Activated naive CD4-positive, alpha-beta T cell treated with anti-CD3 and anti-CD28 coated beads, Interleukin-2, amount 50 U/mL, for 72 hours (primary cell): ENCODE results near the gene MLH3. TPM values are rescaled to one million over a fixed set of nuclear protein-coding genes. Genes with fewer than 3 reads are reported as not detected.
"Not testable (repeated sequence)": the region's sequence is repeated elsewhere in the genome, so short reads cannot be mapped to it uniquely, and the experiment has no call there.

ENCODE experiments used
- ATAC-seq, 2 donors: fragments of 150-1000 bp; cut with Tn5 transposase; 2 replicates each; pipeline ENCODE4 v1.10.0; 2021; ENCODE audit warnings: mild to moderate bottlenecking in 2 of 2, moderate library complexity in 2 of 2
- DNase-seq, 2 donors: peaks; one replicate each; pipeline ENCODE4 v3.0.0; 2021 to 2022; ENCODE audit warnings: low spot score in 2 of 2
- H3K27ac Mint-ChIP-seq, 2 donors: one replicate each; pipeline ENCODE4 v1.8.0; 2022; ENCODE audit warnings: mild to moderate bottlenecking in 2 of 2, mixed read lengths in 2 of 2
- H3K36me3 Mint-ChIP-seq, 2 donors: one replicate each; pipeline ENCODE4 v1.8.0; 2022; ENCODE audit warnings: mixed read lengths in 2 of 2
- H3K9me3 Mint-ChIP-seq, 2 donors: one replicate each; pipeline ENCODE4 v1.8.0; 2022; ENCODE audit warnings: mixed read lengths in 2 of 2
- total RNA-seq, 2 donors: library from RNA; stranded (reverse); gene quantifications; one replicate each; pipeline ENCODE4 v1.2.3, GENCODE V29; 2022

MLH3 gene
- total RNA-seq, 2 donors from 2014 or later, result 28.7 to 32.9 TPM

- ATAC-seq, result no peak
- H3K36me3 Mint-ChIP-seq, result peaks cover 11% of the 10 kb centered on the region in 2 donors
- DNase-seq, result no peak
- H3K27ac Mint-ChIP-seq, result no peak overlapping the region
- H3K9me3 Mint-ChIP-seq, result no peaks in the 10 kb centered on the region
Measured at GRCh38 chr14:75013290-75013689, 38.0 kb downstream of the MLH3 start.

GRCh38 chr14:75011356-75011994, 39.8 kb downstream of the MLH3 start:
- ATAC-seq (peak; percentile 93 to 96), DNase-seq (peak in 1 of 2 donors; percentile 21)
- H3K27ac Mint-ChIP-seq, result peak overlapping the region; percentile 58 to 59
- H3K36me3 Mint-ChIP-seq, result peaks cover 11 to 18% of the 10 kb centered on the region in 2 donors
- H3K9me3 Mint-ChIP-seq, result no peaks in the 10 kb centered on the region

- no peak for DNase-seq
- H3K36me3 Mint-ChIP-seq, result peaks cover 16 to 21% of the 10 kb centered on the region in 2 donors
- no peaks in the 10 kb centered on the region for H3K9me3 Mint-ChIP-seq
- ATAC-seq, result no peak
- peak overlapping the region in 1 of 2 donors; percentile 59 for H3K27ac Mint-ChIP-seq
Measured at GRCh38 chr14:75010472-75011093, 40.7 kb downstream of the MLH3 start.

- H3K27ac Mint-ChIP-seq, result no peak overlapping the region
- ATAC-seq (no peak), DNase-seq (no peak)
- peaks cover 21 to 32% of the 10 kb centered on the region in 2 donors for H3K36me3 Mint-ChIP-seq
- no peaks in the 10 kb centered on the region for H3K9me3 Mint-ChIP-seq
Measured at GRCh38 chr14:75009176-75009575, 42.1 kb downstream of the MLH3 start.

- H3K9me3 Mint-ChIP-seq, result no peaks in the 10 kb centered on the region
- ATAC-seq, result no peak
- H3K36me3 Mint-ChIP-seq, result peaks cover 38 to 48% of the 10 kb centered on the region in 2 donors
- no peak overlapping the region for H3K27ac Mint-ChIP-seq
- no peak for DNase-seq
Measured at GRCh38 chr14:75005357-75005756, 45.9 kb downstream of the MLH3 start.

GRCh38 chr14:75003250-75004027, 47.8 kb downstream of the MLH3 start:
- ATAC-seq, result no peak

GRCh38 chr14:75002392-75003249, 48.6 kb downstream of the MLH3 start, which contains the start of gene EIF2B2:
EIF2B2 (plus strand) TSS chr14:75002921; CDS start chr14:75002991, 70 bp downstream.
- H3K36me3 Mint-ChIP-seq, result peaks cover 27 to 38% of the 10 kb centered on the region in 2 donors
- ATAC-seq (peak; percentile 97 to 98), DNase-seq (peak; percentile 98 to 99)
- no peaks in the 10 kb centered on the region for H3K9me3 Mint-ChIP-seq
- peak within 1 kb of the TSS; percentile 93 to 95 for H3K27ac Mint-ChIP-seq

More at GRCh38 chr14:75003250-75004027, 47.8 kb downstream of the MLH3 start:
- peaks cover 28 to 43% of the 10 kb centered on the region in 2 donors for H3K36me3 Mint-ChIP-seq
- DNase-seq, result no peak
- H3K9me3 Mint-ChIP-seq, result no peaks in the 10 kb centered on the region
- peak overlapping the region; percentile 93 to 95 for H3K27ac Mint-ChIP-seq

- ATAC-seq (no peak), DNase-seq (no peak)
- peaks cover 27 to 34% of the 10 kb centered on the region in 2 donors for H3K36me3 Mint-ChIP-seq
- H3K27ac Mint-ChIP-seq, result peak overlapping the region; percentile 93 to 95
- H3K9me3 Mint-ChIP-seq, result no peaks in the 10 kb centered on the region
Measured at GRCh38 chr14:75001899-75002298, 49.4 kb downstream of the MLH3 start.

GRCh38 chr14:75001261-75001660, 50.0 kb downstream of the MLH3 start:
- peaks cover 27 to 34% of the 10 kb centered on the region in 2 donors for H3K36me3 Mint-ChIP-seq
- no peaks in the 10 kb centered on the region for H3K9me3 Mint-ChIP-seq
- DNase-seq, result no peak
- no peak for ATAC-seq
- peak overlapping the region in 1 of 2 donors; percentile 95 for H3K27ac Mint-ChIP-seq

GRCh38 chr14:74995781-74996180, 55.5 kb downstream of the MLH3 start:
- H3K36me3 Mint-ChIP-seq, DNase-seq, H3K9me3 Mint-ChIP-seq, H3K27ac Mint-ChIP-seq, ATAC-seq: not testable (repeated sequence)

- H3K9me3 Mint-ChIP-seq, ATAC-seq, H3K36me3 Mint-ChIP-seq, DNase-seq, H3K27ac Mint-ChIP-seq: not testable (repeated sequence)
Measured at GRCh38 chr14:74994182-74994581, 57.1 kb downstream of the MLH3 start.

GRCh38 chr14:74988993-74989392, 62.3 kb downstream of the MLH3 start:
- DNase-seq (no peak), ATAC-seq (no peak)
- H3K9me3 Mint-ChIP-seq, result no peaks in the 10 kb centered on the region
- H3K27ac Mint-ChIP-seq, result no peak overlapping the region
- H3K36me3 Mint-ChIP-seq, result no peaks in the 10 kb centered on the region

- DNase-seq (no peak), ATAC-seq (no peak)
- Mint-ChIP-seq H3K36me3 (no peaks in the 10 kb centered on the region), H3K27ac (no peak overlapping the region), H3K9me3 (no peaks in the 10 kb centered on the region)
Measured at GRCh38 chr14:74988131-74988530, 63.1 kb downstream of the MLH3 start.

- no peak for ATAC-seq
- Mint-ChIP-seq H3K36me3 (no peaks in the 10 kb centered on the region), H3K27ac (no peak overlapping the region), H3K9me3 (no peaks in the 10 kb centered on the region)
- DNase-seq, result no peak
Measured at GRCh38 chr14:74985806-74986205, 65.5 kb downstream of the MLH3 start.

GRCh38 chr14:74985028-74985310, 66.3 kb downstream of the MLH3 start:
- H3K9me3 Mint-ChIP-seq, result no peaks in the 10 kb centered on the region
- H3K27ac Mint-ChIP-seq, result no peak overlapping the region
- ATAC-seq, result no peak
- no peaks in the 10 kb centered on the region for H3K36me3 Mint-ChIP-seq
- DNase-seq, result no peak

GRCh38 chr14:74984236-74985027, 66.8 kb downstream of the MLH3 start:
- ATAC-seq, result no peak
- no peak for DNase-seq
- Mint-ChIP-seq H3K36me3 (no peaks in the 10 kb centered on the region), H3K27ac (no peak overlapping the region), H3K9me3 (no peaks in the 10 kb centered on the region)
